Measurements from ENCODE around the gene LRP10. TPM values are rescaled to one million over a fixed set of nuclear protein-coding genes. Genes with fewer than 3 reads are reported as not detected.
A peak's percentile ranks its signal among the peaks of the same experiment; 100 is the strongest.
"Not testable (repeated sequence)": the region's sequence is repeated elsewhere in the genome, so short reads cannot be mapped to it uniquely, and the experiment has no call there.

The LRP10 gene
- total and polyA plus RNA-seq, 2 of the 4 experiments (the other 2 are of a cell fraction): 25.1 to 118 TPM

DNA sequence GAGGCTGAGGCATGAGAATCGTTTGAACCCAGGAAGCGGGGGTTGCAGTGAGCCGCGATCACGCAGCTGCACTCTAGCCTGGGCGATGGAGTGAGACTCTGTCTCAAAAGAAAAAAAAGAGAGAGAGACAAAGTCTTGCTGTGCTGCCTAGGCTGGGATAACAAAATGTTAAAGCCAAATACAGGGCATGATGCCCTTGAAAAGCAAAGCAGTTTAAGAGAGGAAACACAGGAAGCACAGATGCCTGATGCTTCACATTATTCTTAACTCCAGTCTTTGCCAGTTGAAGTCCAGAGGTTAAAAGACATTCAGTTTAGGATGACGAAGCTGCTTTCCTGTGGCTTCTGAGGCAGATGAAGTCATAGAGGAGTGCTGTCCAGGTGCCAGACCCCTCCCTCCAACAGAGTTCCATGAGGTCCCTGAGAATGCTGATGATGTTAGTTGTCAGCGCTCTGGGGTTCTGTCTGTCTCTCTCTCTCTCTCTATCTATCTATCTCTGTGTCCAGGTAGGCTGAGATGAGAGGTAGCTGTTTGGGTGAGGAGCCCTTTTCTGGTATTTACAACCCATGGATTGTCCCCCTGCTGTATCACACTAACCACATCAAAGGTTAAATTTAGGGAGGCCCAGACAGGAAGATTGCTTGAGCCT is 46.7 kb upstream of the LRP10 start (continued):
- TF ChIP-seq NFE2L2 (IDR thresholded peaks at IDR 0.05; ENCODE audit: low read depth, low read length): peak; percentile 81
- TF ChIP-seq RFX5 (IDR thresholded peaks at IDR 0.05; ENCODE audit: low read depth, low read length): no peak
- TF ChIP-seq BHLHE40 (IDR thresholded peaks at IDR 0.05; ENCODE audit: low read depth, low read length): no peak
- peak; percentile 52; the same call in 1 of the 2 replicates for TF ChIP-seq MAFK (IDR thresholded peaks at IDR 0.05; ENCODE audit: low read depth, low read length)
- no peak for TF ChIP-seq POLR2A (IDR thresholded peaks at IDR 0.05; ENCODE audit: low read depth, low read length)
- TF ChIP-seq SMC3 (IDR thresholded peaks at IDR 0.05; ENCODE audit: low read depth, low read length): no peak
- TF ChIP-seq FOS (IDR thresholded peaks at IDR 0.05; ENCODE audit: low read depth, low read length): peak; percentile 22; the same call in 1 of the 2 replicates

DNA sequence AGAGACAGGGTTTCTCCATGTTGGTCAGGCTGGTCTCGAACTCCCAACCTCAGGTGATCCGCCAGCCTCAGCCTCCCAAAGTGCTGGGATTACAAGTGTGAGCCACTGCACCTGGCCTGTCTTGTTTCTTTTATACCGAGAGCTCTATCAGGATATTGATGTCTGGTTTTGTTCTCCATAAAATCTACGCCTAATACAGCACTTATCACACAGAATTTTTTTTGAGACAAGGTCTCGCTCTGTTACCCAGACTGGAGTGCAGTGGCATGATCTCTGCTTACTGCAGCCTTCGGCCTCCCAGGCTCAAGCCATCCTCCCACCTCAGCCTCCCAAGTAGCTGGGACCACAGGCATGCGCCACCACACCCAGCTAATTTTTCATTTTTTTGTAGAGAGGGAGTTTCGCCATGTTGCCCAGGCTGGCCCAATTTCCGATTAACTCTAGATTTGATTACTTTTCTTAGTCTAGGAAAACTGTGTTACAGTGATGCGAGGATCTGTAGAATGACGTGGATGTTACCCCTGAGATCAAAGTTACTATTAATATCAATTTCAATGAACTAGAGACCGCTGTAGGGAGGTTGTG is 42.4 kb upstream of the LRP10 start:
- peak overlapping the region; percentile 97 for H2BK20ac ChIP-seq (ENCODE audit: low read depth, low read length)
- H3K79me1 ChIP-seq (ENCODE audit: low read depth in 1 of 2, low read length in 2 of 2): peaks cover 14 to 27% of the 10 kb centered on the region in 2 experiments
- dilution Hi-C loops (cut with HindIII; ENCODE audit: low sequenced_read_pairs, unreplicated experiment); H4K20me1 ChIP-seq (ENCODE audit: insufficient read depth, low read length); intact Hi-C loops (cut with micrococcal nuclease); H3K36me3 ChIP-seq (ENCODE audit: control insufficient read depth, insufficient read depth, low read length); in situ Hi-C loops (cut with MboI; ENCODE audit: low sequenced_read_pairs); DNase-seq; H3K9me1 ChIP-seq (ENCODE audit: insufficient read depth, low read length); H3K9me3 ChIP-seq (ENCODE audit: control insufficient read depth, insufficient read depth, low read length); H3K27me3 ChIP-seq (ENCODE audit: control insufficient read depth, insufficient read depth, low read length); ATAC-seq (ENCODE audit: low read depth); BruUV-seq (replicated peaks): not testable (repeated sequence)
- H2BK15ac ChIP-seq (ENCODE audit: low read depth, low read length): peak overlapping the region; percentile 98; the same call in 2 of the 3 replicates
- peak overlapping the region; percentile 74 for H3K27ac ChIP-seq (ENCODE audit: insufficient read depth, low read length)
- H2AFZ ChIP-seq (replicated peaks; ENCODE audit: low read length, poor library complexity): peak overlapping the region; percentile 93
- peak overlapping the region; percentile 100 for H4K5ac ChIP-seq (ENCODE audit: low read depth, low read length)
- H3K14ac ChIP-seq (replicated peaks; ENCODE audit: low read depth, low read length): peak overlapping the region; percentile 99
- peaks cover 11% of the 10 kb centered on the region for H3K4me1 ChIP-seq (ENCODE audit: control insufficient read depth, insufficient read depth, low read length)
- peak overlapping the region; percentile 31; the same call in 1 of the 2 replicates for H3K4me3 ChIP-seq (ENCODE audit: insufficient read depth, low read depth, low read length)
- peak overlapping the region; percentile 98 for H3K4ac ChIP-seq (ENCODE audit: low read depth, low read length)
- 100% methylated on average over 1 of the region's 12 CpGs; no CpG with 5 or more reads in 1 of the 2 experiments for WGBS, 2 experiments (ENCODE audit: extremely low coverage in 2 of 2, insufficient read length in 1 of 2)
- H3K23ac ChIP-seq (ENCODE audit: low read depth, low read length): peak overlapping the region; percentile 95
- H3K4me2 ChIP-seq (ENCODE audit: low read depth, low read length): peak overlapping the region; percentile 97
- H4K8ac ChIP-seq (ENCODE audit: low read depth in 2 of 2, low read length in 2 of 2): peak overlapping the region; percentile 100
- ChIA-PET CTCF (interaction anchor here (0.6 to 2.1 kb wide), 2 partner anchors 23 to 258 kb away, joined by 11 to 12 read pairs; no protein-coding TSS in a partner anchor), POLR2A (ENCODE audit: unreplicated experiment) (interaction anchor here (0.8 kb wide), 1 partner anchor 163 kb away, joined by 3 read pairs; no protein-coding TSS in a partner anchor)
- peak overlapping the region; percentile 34 for H3K9ac ChIP-seq (ENCODE audit: low read depth, low read length)
- peak overlapping the region; percentile 100 for H3K18ac ChIP-seq (ENCODE audit: low read depth, low read length)
- H2AK9ac ChIP-seq (replicated peaks; ENCODE audit: low read depth, low read length, poor library complexity): peak overlapping the region; percentile 51
- peak overlapping the region; percentile 99 for H4K91ac ChIP-seq (ENCODE audit: insufficient read depth, low read depth, low read length)
- peak overlapping the region; percentile 91 for H2BK5ac ChIP-seq (ENCODE audit: low read depth, low read length, poor library complexity, severe bottlenecking)
- H2BK120ac ChIP-seq (ENCODE audit: low read depth, low read length): peak overlapping the region; percentile 95
- H2AK5ac ChIP-seq (ENCODE audit: low read depth, low read length): peak overlapping the region; percentile 55
- peak overlapping the region; percentile 69 for H3K56ac ChIP-seq (ENCODE audit: extremely low read depth, insufficient read depth, low read length)
